WTC11 (cell line): ENCODE data around the gene FUT6. TPM values are rescaled to one million over a fixed set of nuclear protein-coding genes. Genes with fewer than 3 reads are reported as not detected.

Source experiments
- ATAC-seq: fragments of 200-7000 bp; cut with Tn5 transposase; 2 replicates; pipeline ENCODE4 v1.10.0; 2021; ENCODE audit warnings: mild to moderate bottlenecking, moderate library complexity
- CTCF ChIA-PET: fragments of 300-600 bp; sonication (Branson Sonifier 250); formaldehyde crosslinking; loops from one replicate; lab custom pipeline; 2021; ENCODE audit warnings: antibody characterized with exemption; lab: Charles Lee
- POLR2A ChIA-PET: fragments of 350-600 bp; sonication (Branson Sonifier 250); formaldehyde crosslinking; loops from one replicate; lab custom pipeline; 2021; ENCODE audit warnings: antibody characterized with exemption; lab: Charles Lee
- DNase-seq: peaks from one replicate; pipeline ENCODE4 v3.0.0; 2021; ENCODE audit warnings: low spot score
- H3K27ac Mint-ChIP-seq: 2 replicates; pipeline ENCODE4 v1.8.0; 2021; ENCODE audit warnings: mixed read lengths
- H3K27me3 Mint-ChIP-seq: 2 replicates; pipeline ENCODE4 v1.8.0; 2021; ENCODE audit warnings: low read depth, mild to moderate bottlenecking, moderate library complexity, mixed read lengths
- H3K36me3 Mint-ChIP-seq: 2 replicates; pipeline ENCODE4 v1.8.0; 2021; ENCODE audit warnings: mixed read lengths
- H3K4me1 Mint-ChIP-seq: 2 replicates; pipeline ENCODE4 v1.8.0; 2022; ENCODE audit warnings: mixed read lengths
- H3K4me3 Mint-ChIP-seq: 2 replicates; pipeline ENCODE4 v1.8.0; 2021; ENCODE audit warnings: mild to moderate bottlenecking, moderate library complexity, mixed read lengths
- H3K9me3 Mint-ChIP-seq: 2 replicates; pipeline ENCODE4 v1.8.0; 2021; ENCODE audit warnings: mixed read lengths
- FOXK1 ChIP-seq: sonication (generic); formaldehyde crosslinking; IDR thresholded peaks from 2 replicates; pipeline ENCODE4 v1.8.0; 2022; ENCODE audit warnings: mild to moderate bottlenecking, moderate library complexity, missing genetic modification reagents
- FOXP1 ChIP-seq: sonication (generic); formaldehyde crosslinking; IDR thresholded peaks from 2 replicates; pipeline ENCODE4 v1.8.0; 2022; ENCODE audit warnings: missing genetic modification reagents, mild to moderate bottlenecking, moderate library complexity, borderline replicate concordance
- HMGA2 ChIP-seq: fragments of 250-450 bp; sonication (Bioruptor Pico); IDR thresholded peaks from 2 replicates; pipeline ENCODE4 v1.4.0; 2021; ENCODE audit warnings: mild to moderate bottlenecking, moderate library complexity
- MXD4 ChIP-seq: fragments of 250-450 bp; sonication (Bioruptor Pico); IDR thresholded peaks from 2 replicates; pipeline ENCODE4 v1.8.0; 2021; ENCODE audit warnings: mild to moderate bottlenecking, moderate library complexity, borderline replicate concordance
- MYBL2 ChIP-seq: sonication (generic); formaldehyde crosslinking; IDR thresholded peaks from 2 replicates; pipeline ENCODE4 v1.8.1; 2023; ENCODE audit warnings: mild to moderate bottlenecking, moderate library complexity, missing genetic modification reagents
- NFYB ChIP-seq: sonication (generic); formaldehyde crosslinking; conservative IDR thresholded peaks from 2 replicates; pipeline ENCODE4 v1.8.0; 2022; ENCODE audit warnings: low read depth, missing genetic modification reagents
- OVOL2 ChIP-seq: fragments of 250-450 bp; sonication (Bioruptor Pico); IDR thresholded peaks from 2 replicates; pipeline ENCODE4 v1.9.0; 2021; ENCODE audit warnings: mild to moderate bottlenecking, borderline replicate concordance
- PRRX2 ChIP-seq: fragments of 250-450 bp; sonication (Bioruptor Pico); IDR thresholded peaks from 2 replicates; pipeline ENCODE4 v1.8.0; 2021; ENCODE audit warnings: mild to moderate bottlenecking
- TCF7 ChIP-seq: sonication (generic); formaldehyde crosslinking; IDR thresholded peaks from 2 replicates; pipeline ENCODE4 v1.8.0; 2022; ENCODE audit warnings: mild to moderate bottlenecking, low read depth, missing genetic modification reagents, moderate library complexity
- ZBTB21 ChIP-seq: sonication (generic); formaldehyde crosslinking; IDR thresholded peaks from 2 replicates; pipeline ENCODE4 v1.8.1; 2023; ENCODE audit warnings: mild to moderate bottlenecking, missing genetic modification reagents, borderline replicate concordance
- ZNF232 ChIP-seq: sonication (generic); formaldehyde crosslinking; IDR thresholded peaks from 2 replicates; pipeline ENCODE4 v1.8.0; 2022; ENCODE audit warnings: mild to moderate bottlenecking, missing genetic modification reagents
- ZNF317 ChIP-seq: sonication (generic); formaldehyde crosslinking; IDR thresholded peaks from 2 replicates; pipeline ENCODE4 v1.8.1; 2023; ENCODE audit warnings: low read depth, mild to moderate bottlenecking, moderate library complexity, missing genetic modification reagents, borderline replicate concordance
- ZNF416 ChIP-seq: fragments of 250-450 bp; sonication (Bioruptor Pico); IDR thresholded peaks from 2 replicates; pipeline ENCODE4 v1.9.0; 2021; ENCODE audit warnings: mild to moderate bottlenecking, inconsistent platforms
- total RNA-seq: library from RNA; stranded (reverse); gene quantifications from 3 replicates; pipeline ENCODE4 v1.2.3, GENCODE V29; 2021
- TF ChIP-seq, protein P1 (sequence below): sonication (generic); formaldehyde crosslinking; conservative IDR thresholded peaks from 2 replicates; pipeline ENCODE4 v1.8.1; 2023; ENCODE audit warnings: mild to moderate bottlenecking, low read depth, missing genetic modification reagents, moderate library complexity
- TF ChIP-seq, protein P2 (sequence below): sonication (generic); formaldehyde crosslinking; IDR thresholded peaks from 2 replicates; pipeline ENCODE4 v1.8.0; 2022; ENCODE audit warnings: mild to moderate bottlenecking, missing genetic modification reagents
- TF ChIP-seq, protein P3 (sequence below): fragments of 250-450 bp; sonication (Bioruptor Pico); IDR thresholded peaks from 2 replicates; pipeline ENCODE4 v1.9.0; 2021; ENCODE audit warnings: mild to moderate bottlenecking
- TF ChIP-seq, protein P4 (sequence below): sonication (generic); formaldehyde crosslinking; IDR thresholded peaks from 2 replicates; pipeline ENCODE4 v1.8.0; 2022; ENCODE audit warnings: mild to moderate bottlenecking, missing genetic modification reagents
- TF ChIP-seq, protein P5 (sequence below): sonication (generic); formaldehyde crosslinking; IDR thresholded peaks from 2 replicates; pipeline ENCODE4 v1.8.1; 2022; ENCODE audit warnings: low read depth, mild to moderate bottlenecking, moderate library complexity, missing genetic modification reagents, borderline replicate concordance
- TF ChIP-seq, protein P6 (sequence below): sonication (generic); formaldehyde crosslinking; IDR thresholded peaks from 2 replicates; pipeline ENCODE4 v1.8.1; 2023; ENCODE audit warnings: mild to moderate bottlenecking, missing genetic modification reagents
- TF ChIP-seq, protein P7 (sequence below): sonication (generic); formaldehyde crosslinking; IDR thresholded peaks from 2 replicates; pipeline ENCODE4 v1.8.1; 2022; ENCODE audit warnings: low read depth, missing genetic modification reagents, borderline replicate concordance

FUT6 gene
- total RNA-seq, 1 experiment from 2014 or later, result not detected

DNA sequence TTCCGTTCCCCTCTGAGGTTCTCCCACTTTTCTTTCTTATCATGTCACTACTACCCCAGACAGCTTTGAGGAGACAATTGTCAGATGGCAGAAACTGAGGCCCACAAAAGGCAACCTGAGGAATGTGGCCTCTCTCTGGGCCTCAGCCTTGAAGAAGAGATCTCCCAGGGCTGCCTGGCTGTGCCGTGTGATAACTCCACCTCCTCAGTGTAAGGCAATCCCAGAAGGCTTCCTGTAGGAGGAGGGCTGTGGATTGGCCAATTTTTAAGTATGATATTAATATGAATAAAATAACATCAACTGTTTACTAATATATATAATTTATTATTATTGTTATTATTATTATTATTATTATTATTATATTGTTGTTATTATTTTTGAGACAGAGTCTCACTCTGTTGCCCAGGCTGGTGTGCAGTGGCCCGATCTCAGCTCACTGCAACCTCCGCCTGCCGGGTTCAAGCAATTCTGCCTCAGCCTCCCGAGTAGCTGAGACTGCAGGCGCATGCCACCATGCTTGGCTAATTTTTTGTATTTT lies 44.1 kb downstream of the FUT6 start:
- H3K27me3 Mint-ChIP-seq, result peaks cover 16% of the 10 kb centered on the region
- ATAC-seq (no peak), DNase-seq (no peak)
- H3K27ac Mint-ChIP-seq, result no peak overlapping the region
- CTCF ChIA-PET, result interaction anchor here (0.6 to 3.7 kb wide), 7 partner anchors 9 to 545 kb away, joined by 3 to 36 read pairs (median 7); partner anchors contain the start of genes NRTN and RPL36
- H3K4me1 Mint-ChIP-seq, result peaks cover under 1% of the 10 kb centered on the region; the same call in 1 of the 2 replicates
- H3K36me3 Mint-ChIP-seq, result peaks cover under 1% of the 10 kb centered on the region
- no peak overlapping the region for H3K4me3 Mint-ChIP-seq
- no peak for TF ChIP-seq PRRX2
- peak; percentile 94 for TF ChIP-seq HMGA2 (CRISPR knock-in tag)
- peaks cover 4% of the 10 kb centered on the region; the same call in 1 of the 2 replicates for H3K9me3 Mint-ChIP-seq
- POLR2A ChIA-PET, result no interaction called here

DNA sequence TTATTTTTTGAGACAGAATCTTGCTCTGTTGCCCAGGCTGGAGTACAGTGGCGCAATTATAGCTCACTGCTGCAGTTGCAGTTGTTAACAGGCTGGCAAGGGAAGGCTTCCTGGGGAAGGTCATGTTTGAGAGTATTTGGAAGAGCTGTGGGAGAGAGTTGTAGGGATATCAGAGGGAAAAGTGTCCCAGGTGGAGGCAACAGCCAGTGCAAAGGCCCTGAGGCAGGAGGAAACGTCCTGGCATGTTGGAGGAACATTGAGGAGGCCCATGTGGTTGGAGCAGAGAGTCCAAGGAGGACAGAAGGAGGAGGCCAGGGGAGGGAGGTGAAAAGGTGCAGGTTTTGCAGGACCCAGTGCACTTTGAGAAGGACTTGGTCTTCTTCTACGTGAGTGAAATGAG lies 46.3 kb downstream of the FUT6 start:
- H3K9me3 Mint-ChIP-seq, result peaks cover 4% of the 10 kb centered on the region; the same call in 1 of the 2 replicates
- peaks cover 12% of the 10 kb centered on the region for H3K36me3 Mint-ChIP-seq
- no peak overlapping the region for H3K4me3 Mint-ChIP-seq
- H3K27me3 Mint-ChIP-seq, result peaks cover 7% of the 10 kb centered on the region; the same call in 1 of the 2 replicates
- CTCF ChIA-PET, result interaction anchor here (0.7 to 3.7 kb wide), 15 partner anchors 11 to 951 kb away, joined by 3 to 36 read pairs (median 4); partner anchors contain the start of genes NRTN and RPL36
- H3K4me1 Mint-ChIP-seq, result peaks cover 5% of the 10 kb centered on the region
- ATAC-seq, result no peak
- POLR2A ChIA-PET, result no interaction called here
- TF ChIP-seq MYBL2 (CRISPR knock-in tag), result no peak
- no peak for TF ChIP-seq ZNF317 (CRISPR knock-in tag)
- TF ChIP-seq, protein P1, sequence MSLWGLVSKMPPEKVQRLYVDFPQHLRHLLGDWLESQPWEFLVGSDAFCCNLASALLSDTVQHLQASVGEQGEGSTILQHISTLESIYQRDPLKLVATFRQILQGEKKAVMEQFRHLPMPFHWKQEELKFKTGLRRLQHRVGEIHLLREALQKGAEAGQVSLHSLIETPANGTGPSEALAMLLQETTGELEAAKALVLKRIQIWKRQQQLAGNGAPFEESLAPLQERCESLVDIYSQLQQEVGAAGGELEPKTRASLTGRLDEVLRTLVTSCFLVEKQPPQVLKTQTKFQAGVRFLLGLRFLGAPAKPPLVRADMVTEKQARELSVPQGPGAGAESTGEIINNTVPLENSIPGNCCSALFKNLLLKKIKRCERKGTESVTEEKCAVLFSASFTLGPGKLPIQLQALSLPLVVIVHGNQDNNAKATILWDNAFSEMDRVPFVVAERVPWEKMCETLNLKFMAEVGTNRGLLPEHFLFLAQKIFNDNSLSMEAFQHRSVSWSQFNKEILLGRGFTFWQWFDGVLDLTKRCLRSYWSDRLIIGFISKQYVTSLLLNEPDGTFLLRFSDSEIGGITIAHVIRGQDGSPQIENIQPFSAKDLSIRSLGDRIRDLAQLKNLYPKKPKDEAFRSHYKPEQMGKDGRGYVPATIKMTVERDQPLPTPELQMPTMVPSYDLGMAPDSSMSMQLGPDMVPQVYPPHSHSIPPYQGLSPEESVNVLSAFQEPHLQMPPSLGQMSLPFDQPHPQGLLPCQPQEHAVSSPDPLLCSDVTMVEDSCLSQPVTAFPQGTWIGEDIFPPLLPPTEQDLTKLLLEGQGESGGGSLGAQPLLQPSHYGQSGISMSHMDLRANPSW (CRISPR knock-in tag), result no peak
- DNase-seq, result no peak
- H3K27ac Mint-ChIP-seq, result no peak overlapping the region

DNA sequence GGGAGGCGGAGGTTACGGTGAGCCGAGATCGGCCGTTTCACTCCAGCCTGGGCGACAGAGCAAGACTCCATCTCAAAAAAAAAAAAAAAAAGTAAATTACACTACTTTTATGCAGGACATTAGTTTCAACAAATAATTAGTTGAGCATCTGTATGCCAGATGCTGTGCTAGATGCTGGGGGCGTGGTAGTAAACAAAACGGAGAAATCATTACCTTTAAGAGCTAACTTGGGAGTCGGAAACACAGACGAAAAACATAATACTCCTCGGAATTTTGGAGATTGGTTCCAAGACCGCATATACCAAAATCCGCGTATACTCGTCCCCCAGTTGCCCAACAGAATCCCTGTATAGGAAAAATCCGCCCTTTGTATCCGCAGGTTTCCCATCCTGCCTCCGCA lies 47.3 kb downstream of the FUT6 start:
- DNase-seq, result no peak
- H3K36me3 Mint-ChIP-seq, result peaks cover 12% of the 10 kb centered on the region
- no peak overlapping the region for H3K4me3 Mint-ChIP-seq
- CTCF ChIA-PET, result interaction anchor here (1.4 to 2.5 kb wide), 2 partner anchors 103 to 105 kb away, joined by 5 to 8 read pairs; partner anchors contain the start of gene RPL36
- H3K4me1 Mint-ChIP-seq, result peaks cover 5% of the 10 kb centered on the region
- no peak overlapping the region for H3K27ac Mint-ChIP-seq
- peaks cover 4% of the 10 kb centered on the region; the same call in 1 of the 2 replicates for H3K9me3 Mint-ChIP-seq
- POLR2A ChIA-PET, result no interaction called here
- peaks cover 4% of the 10 kb centered on the region; the same call in 1 of the 2 replicates for H3K27me3 Mint-ChIP-seq
- ATAC-seq, result no peak
- TF ChIP-seq, protein P2, sequence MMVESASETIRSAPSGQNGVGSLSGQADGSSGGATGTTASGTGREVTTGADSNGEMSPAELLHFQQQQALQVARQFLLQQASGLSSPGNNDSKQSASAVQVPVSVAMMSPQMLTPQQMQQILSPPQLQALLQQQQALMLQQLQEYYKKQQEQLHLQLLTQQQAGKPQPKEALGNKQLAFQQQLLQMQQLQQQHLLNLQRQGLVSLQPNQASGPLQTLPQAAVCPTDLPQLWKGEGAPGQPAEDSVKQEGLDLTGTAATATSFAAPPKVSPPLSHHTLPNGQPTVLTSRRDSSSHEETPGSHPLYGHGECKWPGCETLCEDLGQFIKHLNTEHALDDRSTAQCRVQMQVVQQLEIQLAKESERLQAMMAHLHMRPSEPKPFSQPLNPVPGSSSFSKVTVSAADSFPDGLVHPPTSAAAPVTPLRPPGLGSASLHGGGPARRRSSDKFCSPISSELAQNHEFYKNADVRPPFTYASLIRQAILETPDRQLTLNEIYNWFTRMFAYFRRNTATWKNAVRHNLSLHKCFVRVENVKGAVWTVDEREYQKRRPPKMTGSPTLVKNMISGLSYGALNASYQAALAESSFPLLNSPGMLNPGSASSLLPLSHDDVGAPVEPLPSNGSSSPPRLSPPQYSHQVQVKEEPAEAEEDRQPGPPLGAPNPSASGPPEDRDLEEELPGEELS (CRISPR knock-in tag), result no peak
- TF ChIP-seq, protein P3, sequence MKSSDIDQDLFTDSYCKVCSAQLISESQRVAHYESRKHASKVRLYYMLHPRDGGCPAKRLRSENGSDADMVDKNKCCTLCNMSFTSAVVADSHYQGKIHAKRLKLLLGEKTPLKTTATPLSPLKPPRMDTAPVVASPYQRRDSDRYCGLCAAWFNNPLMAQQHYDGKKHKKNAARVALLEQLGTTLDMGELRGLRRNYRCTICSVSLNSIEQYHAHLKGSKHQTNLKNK (CRISPR knock-in tag), result no peak
- TF ChIP-seq FOXP1 (CRISPR knock-in tag) (no peak), ZNF232 (CRISPR knock-in tag) (no peak), NFYB (CRISPR knock-in tag) (no peak), MXD4 (CRISPR knock-in tag) (no peak), TCF7 (no peak), OVOL2 (CRISPR knock-in tag) (no peak), FOXK1 (CRISPR knock-in tag) (no peak), HMGA2 (CRISPR knock-in tag) (no peak), ZNF416 (CRISPR knock-in tag) (no peak), ZBTB21 (CRISPR knock-in tag) (no peak)
- TF ChIP-seq, protein P4, sequence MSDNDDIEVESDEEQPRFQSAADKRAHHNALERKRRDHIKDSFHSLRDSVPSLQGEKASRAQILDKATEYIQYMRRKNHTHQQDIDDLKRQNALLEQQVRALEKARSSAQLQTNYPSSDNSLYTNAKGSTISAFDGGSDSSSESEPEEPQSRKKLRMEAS, result no peak
- TF ChIP-seq, protein P5, sequence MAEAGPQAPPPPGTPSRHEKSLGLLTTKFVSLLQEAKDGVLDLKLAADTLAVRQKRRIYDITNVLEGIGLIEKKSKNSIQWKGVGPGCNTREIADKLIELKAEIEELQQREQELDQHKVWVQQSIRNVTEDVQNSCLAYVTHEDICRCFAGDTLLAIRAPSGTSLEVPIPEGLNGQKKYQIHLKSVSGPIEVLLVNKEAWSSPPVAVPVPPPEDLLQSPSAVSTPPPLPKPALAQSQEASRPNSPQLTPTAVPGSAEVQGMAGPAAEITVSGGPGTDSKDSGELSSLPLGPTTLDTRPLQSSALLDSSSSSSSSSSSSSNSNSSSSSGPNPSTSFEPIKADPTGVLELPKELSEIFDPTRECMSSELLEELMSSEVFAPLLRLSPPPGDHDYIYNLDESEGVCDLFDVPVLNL (CRISPR knock-in tag), result no peak
- TF ChIP-seq, protein P6, sequence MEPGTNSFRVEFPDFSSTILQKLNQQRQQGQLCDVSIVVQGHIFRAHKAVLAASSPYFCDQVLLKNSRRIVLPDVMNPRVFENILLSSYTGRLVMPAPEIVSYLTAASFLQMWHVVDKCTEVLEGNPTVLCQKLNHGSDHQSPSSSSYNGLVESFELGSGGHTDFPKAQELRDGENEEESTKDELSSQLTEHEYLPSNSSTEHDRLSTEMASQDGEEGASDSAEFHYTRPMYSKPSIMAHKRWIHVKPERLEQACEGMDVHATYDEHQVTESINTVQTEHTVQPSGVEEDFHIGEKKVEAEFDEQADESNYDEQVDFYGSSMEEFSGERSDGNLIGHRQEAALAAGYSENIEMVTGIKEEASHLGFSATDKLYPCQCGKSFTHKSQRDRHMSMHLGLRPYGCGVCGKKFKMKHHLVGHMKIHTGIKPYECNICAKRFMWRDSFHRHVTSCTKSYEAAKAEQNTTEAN (CRISPR knock-in tag), result no peak
- TF ChIP-seq, protein P7, sequence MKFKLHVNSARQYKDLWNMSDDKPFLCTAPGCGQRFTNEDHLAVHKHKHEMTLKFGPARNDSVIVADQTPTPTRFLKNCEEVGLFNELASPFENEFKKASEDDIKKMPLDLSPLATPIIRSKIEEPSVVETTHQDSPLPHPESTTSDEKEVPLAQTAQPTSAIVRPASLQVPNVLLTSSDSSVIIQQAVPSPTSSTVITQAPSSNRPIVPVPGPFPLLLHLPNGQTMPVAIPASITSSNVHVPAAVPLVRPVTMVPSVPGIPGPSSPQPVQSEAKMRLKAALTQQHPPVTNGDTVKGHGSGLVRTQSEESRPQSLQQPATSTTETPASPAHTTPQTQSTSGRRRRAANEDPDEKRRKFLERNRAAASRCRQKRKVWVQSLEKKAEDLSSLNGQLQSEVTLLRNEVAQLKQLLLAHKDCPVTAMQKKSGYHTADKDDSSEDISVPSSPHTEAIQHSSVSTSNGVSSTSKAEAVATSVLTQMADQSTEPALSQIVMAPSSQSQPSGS (CRISPR knock-in tag), result no peak
